Epithelial cell of proximal tubule (primary cell): Measurements from ENCODE around the gene RYR2. TPM values are rescaled to one million over a fixed set of nuclear protein-coding genes. Genes with fewer than 3 reads are reported as not detected.

Experiments used
- DNase-seq: peaks from one replicate; pipeline ENCODE4 v3.0.0-alpha.2; 2011; ENCODE audit warnings: low read depth
- H3K4me3 ChIP-seq: 2 replicates; pipeline ENCODE4 v1.5.1; 2011; ENCODE audit warnings: low read depth, mild to moderate bottlenecking, low read length
- CTCF ChIP-seq: conservative IDR thresholded peaks from 2 replicates; pipeline ENCODE4 v1.5.1; 2012; ENCODE audit warnings: low read depth, mild to moderate bottlenecking, low read length
- total RNA-seq: library from RNA; depleted of rRNA; stranded (reverse); fragments of >200 nt; gene quantifications from 2 replicates; pipeline ENCODE4 v1.2.3, GENCODE V29; 2015

Gene RYR2
- 0.58 and 0.63 TPM in 2 replicates for total RNA-seq

GRCh38 chr1:237041795-237042525 lies at the start of gene RYR2:
RYR2 (plus strand) TSS chr1:237042184; CDS start chr1:237042522, 338 bp downstream.
- peak; percentile 30 for TF ChIP-seq CTCF
- H3K4me3 ChIP-seq, result peak within 1 kb of the TSS; percentile 26
- DNase-seq, result no peak

GRCh38 chr1:236992449-236992848 lies 49.5 kb upstream of the RYR2 start:
- no peak for TF ChIP-seq CTCF
- no peak for DNase-seq
- H3K4me3 ChIP-seq, result no peak overlapping the region

GRCh38 chr1:236994450-236994849 lies 47.5 kb upstream of the RYR2 start:
- TF ChIP-seq CTCF, result no peak
- H3K4me3 ChIP-seq, result no peak overlapping the region
- no peak for DNase-seq

GRCh38 chr1:236997361-236997760 lies 44.6 kb upstream of the RYR2 start:
- H3K4me3 ChIP-seq, result no peak overlapping the region
- no peak for DNase-seq
- TF ChIP-seq CTCF, result no peak

- no peak overlapping the region for H3K4me3 ChIP-seq
- DNase-seq, result no peak
- no peak for TF ChIP-seq CTCF
These were observed 44.1 kb upstream of the RYR2 start for GRCh38 chr1:236997882-236998281.

- H3K4me3 ChIP-seq, result no peak overlapping the region
- no peak for TF ChIP-seq CTCF
- no peak for DNase-seq
These were observed 43.4 kb upstream of the RYR2 start for GRCh38 chr1:236998546-236998945.

- no peak for TF ChIP-seq CTCF
- DNase-seq, result no peak
- H3K4me3 ChIP-seq, result no peak overlapping the region
These were observed 41.8 kb upstream of the RYR2 start for GRCh38 chr1:237000191-237000590.
